Fibroblast of lung (primary cell): Measurements from ENCODE around the gene ADGRV1. TPM values are rescaled to one million over a fixed set of nuclear protein-coding genes. Genes with fewer than 3 reads are reported as not detected.

Source experiments
- DNase-seq, 2 donors: peaks; one replicate each; pipeline versions ENCODE4 v3.0.0 to v3.0.0-alpha.2; 2010; ENCODE audit warnings: low read depth in 2 of 2
- H2AFZ ChIP-seq: 2 replicates; pipeline ENCODE4 v1.5.1; 2012; ENCODE audit warnings: low read length, control low read depth, inconsistent platforms
- H3K27ac ChIP-seq: 2 replicates; pipeline ENCODE4 v1.5.1; 2011; ENCODE audit warnings: low read length, control low read depth; ENCODE audit not compliant: insufficient read depth
- H3K27me3 ChIP-seq: 2 replicates; pipeline ENCODE4 v1.5.1; 2011; ENCODE audit warnings: mild to moderate bottlenecking, low read length; ENCODE audit not compliant: control insufficient read depth, insufficient read depth
- H3K36me3 ChIP-seq: 2 replicates; pipeline ENCODE4 v1.5.1; 2011; ENCODE audit warnings: low read length; ENCODE audit not compliant: control insufficient read depth, insufficient read depth
- H3K4me1 ChIP-seq: 2 replicates; pipeline ENCODE4 v1.5.1; 2011; ENCODE audit warnings: low read length; ENCODE audit not compliant: control insufficient read depth, insufficient read depth; ENCODE audit errors: extremely low read depth
- H3K4me2 ChIP-seq: 2 replicates; pipeline ENCODE4 v1.5.1; 2011; ENCODE audit warnings: low read length, control low read depth; ENCODE audit not compliant: insufficient read depth; ENCODE audit errors: extremely low read depth
- H3K4me3 ChIP-seq, 4 experiments: fragments of 200-600 bp in 1 of 4; sonication (generic) in 1 of 4; replicated peaks in 1 of 4; 2 replicates each; pipeline ENCODE4 v1.5.1; 2011 to 2016; ENCODE audit warnings: low read length in 4 of 4, low read depth in 3 of 4, mild to moderate bottlenecking in 3 of 4, control low read depth in 2 of 4, inconsistent platforms in 1 of 4, mixed read lengths in 1 of 4; ENCODE audit not compliant: insufficient read depth in 1 of 4; ENCODE audit errors: control extremely low read depth in 1 of 4
- H3K79me2 ChIP-seq: 2 replicates; pipeline ENCODE4 v1.5.1; 2012; ENCODE audit warnings: mild to moderate bottlenecking, low read length, inconsistent platforms; ENCODE audit not compliant: control insufficient read depth, insufficient read depth
- H3K9ac ChIP-seq: 2 replicates; pipeline ENCODE4 v1.5.1; 2011; ENCODE audit warnings: mild to moderate bottlenecking, low read length, control low read depth; ENCODE audit not compliant: insufficient read depth
- H3K9me3 ChIP-seq: 2 replicates; pipeline ENCODE4 v1.5.1; 2012; ENCODE audit warnings: low read depth, low read length; ENCODE audit not compliant: control insufficient read depth, insufficient read depth
- H4K20me1 ChIP-seq: 2 replicates; pipeline ENCODE4 v1.5.1; 2011; ENCODE audit warnings: low read length; ENCODE audit not compliant: control insufficient read depth, insufficient read depth; ENCODE audit errors: extremely low read depth
- EZH2 ChIP-seq: IDR thresholded peaks from 2 replicates; pipeline ENCODE4 v1.5.1; 2012; ENCODE audit warnings: low read length, control low read depth, mild to moderate bottlenecking; ENCODE audit errors: missing control alignments
- polyA plus RNA-seq, 2 donors: library from polyadenylated mRNA; depleted of rRNA in 1 of 2; stranded (reverse) in 1 of 2; unstranded in 1 of 2; fragments of >200 nt; gene quantifications; 2 replicates each; pipeline ENCODE4 v1.2.1, GENCODE V29; 2011 to 2012; ENCODE audit warnings: missing spikeins in 1 of 2
- total RNA-seq: library from RNA; depleted of rRNA; stranded (reverse); fragments of >200 nt; gene quantifications from 2 replicates; pipeline ENCODE4 v1.2.1, GENCODE V29; 2014
- TF ChIP-seq, protein P1 (sequence below), 2 donors: IDR thresholded peaks in 1 of 2; conservative IDR thresholded peaks in 1 of 2; 1 replicate in 1 of 2; 2 replicates in 1 of 2; pipeline ENCODE4 v1.5.1; 2011 to 2012; ENCODE audit warnings: low read length in 2 of 2, control low read depth in 1 of 2, inconsistent platforms in 1 of 2, low read depth in 1 of 2, mild to moderate bottlenecking in 1 of 2

ADGRV1 gene
- total and polyA plus RNA-seq, 2 donors (not counting 1 experiment from before 2014, with no cell fraction given): 0.15 to 0.17 TPM

DNA sequence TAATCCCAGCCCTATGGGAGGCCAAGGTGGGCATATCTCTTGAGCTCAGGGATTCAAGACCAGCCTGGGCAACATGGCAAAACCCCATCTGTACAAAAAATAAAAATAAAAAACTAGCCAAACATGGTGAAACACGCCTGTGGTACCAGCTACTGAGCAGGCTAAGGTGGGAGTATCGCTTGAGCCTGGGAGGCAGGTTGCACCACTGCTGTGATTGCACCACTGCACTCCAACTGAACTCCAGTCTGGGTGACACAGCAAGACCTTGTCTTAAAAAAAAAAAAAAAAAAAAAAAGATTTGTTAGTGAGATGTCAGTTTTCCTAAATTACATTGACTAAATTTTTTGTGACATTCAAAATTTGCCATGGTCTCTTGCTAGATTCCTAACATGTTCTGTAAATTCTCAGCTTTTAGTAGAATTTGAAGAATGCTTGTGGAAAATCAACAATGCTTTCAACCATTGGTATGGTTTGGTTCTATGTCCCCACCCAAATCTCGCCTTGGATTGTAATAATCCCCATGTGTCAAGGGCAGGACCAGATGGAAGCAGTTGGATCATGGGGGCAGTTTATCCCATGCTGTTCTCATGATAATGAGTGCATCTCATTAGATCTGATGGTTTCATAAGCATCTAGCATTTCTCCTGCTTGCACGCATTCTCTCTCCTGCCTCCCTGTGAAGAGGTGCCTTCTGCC lies 588.5 kb downstream of the ADGRV1 start:
- no peak overlapping the region for H3K4me3 ChIP-seq
- peak in 1 of 2 donors; percentile 3 for DNase-seq
- H3K4me2 ChIP-seq: no peak overlapping the region

DNA sequence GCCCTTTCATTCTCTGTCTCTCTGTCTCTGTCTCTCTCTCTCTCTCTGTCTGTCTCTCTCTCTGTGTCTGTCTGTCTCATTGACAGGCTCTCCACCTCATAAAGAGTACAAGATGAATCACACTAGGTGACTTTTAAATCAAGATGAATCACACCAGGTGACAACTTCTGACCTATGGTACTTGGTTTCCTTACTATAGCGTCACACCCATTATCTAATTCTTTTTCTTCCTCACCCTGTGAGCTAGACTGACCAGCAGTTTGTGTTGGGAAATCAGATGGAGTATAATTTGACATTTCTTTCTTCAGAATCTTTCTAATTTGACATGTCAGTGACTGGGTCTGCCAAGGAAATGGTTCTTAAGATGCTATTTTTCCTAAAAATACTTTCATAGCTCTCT lies 591.6 kb downstream of the ADGRV1 start:
- TF ChIP-seq, protein P1, sequence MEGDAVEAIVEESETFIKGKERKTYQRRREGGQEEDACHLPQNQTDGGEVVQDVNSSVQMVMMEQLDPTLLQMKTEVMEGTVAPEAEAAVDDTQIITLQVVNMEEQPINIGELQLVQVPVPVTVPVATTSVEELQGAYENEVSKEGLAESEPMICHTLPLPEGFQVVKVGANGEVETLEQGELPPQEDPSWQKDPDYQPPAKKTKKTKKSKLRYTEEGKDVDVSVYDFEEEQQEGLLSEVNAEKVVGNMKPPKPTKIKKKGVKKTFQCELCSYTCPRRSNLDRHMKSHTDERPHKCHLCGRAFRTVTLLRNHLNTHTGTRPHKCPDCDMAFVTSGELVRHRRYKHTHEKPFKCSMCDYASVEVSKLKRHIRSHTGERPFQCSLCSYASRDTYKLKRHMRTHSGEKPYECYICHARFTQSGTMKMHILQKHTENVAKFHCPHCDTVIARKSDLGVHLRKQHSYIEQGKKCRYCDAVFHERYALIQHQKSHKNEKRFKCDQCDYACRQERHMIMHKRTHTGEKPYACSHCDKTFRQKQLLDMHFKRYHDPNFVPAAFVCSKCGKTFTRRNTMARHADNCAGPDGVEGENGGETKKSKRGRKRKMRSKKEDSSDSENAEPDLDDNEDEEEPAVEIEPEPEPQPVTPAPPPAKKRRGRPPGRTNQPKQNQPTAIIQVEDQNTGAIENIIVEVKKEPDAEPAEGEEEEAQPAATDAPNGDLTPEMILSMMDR (conservative IDR thresholded peaks at IDR 0.05 in 1 of 2, IDR thresholded peaks at IDR 0.05 in 1 of 2; ENCODE audit: low read depth in 1 of 2, low read length in 2 of 2): no peak
- no peak for TF ChIP-seq EZH2
- H3K27me3 ChIP-seq: no peaks in the 10 kb centered on the region
- no peak overlapping the region for H3K4me2 ChIP-seq
- peak in 1 of 2 donors; percentile 3 for DNase-seq
- no peak overlapping the region for H3K27ac ChIP-seq
- no peak overlapping the region for H3K4me3 ChIP-seq
- H3K9me3 ChIP-seq: no peaks in the 10 kb centered on the region
- H3K36me3 ChIP-seq: no peaks in the 10 kb centered on the region
- H3K79me2 ChIP-seq: no peaks in the 10 kb centered on the region
- no peak overlapping the region for H3K9ac ChIP-seq
- peaks cover 6% of the 10 kb centered on the region for H3K4me1 ChIP-seq
- no peak overlapping the region for H2AFZ ChIP-seq
- no peaks in the 10 kb centered on the region for H4K20me1 ChIP-seq

More for the DNA sequence above, 588.5 kb downstream of the ADGRV1 start:
- Histone ChIP-seq H3K9ac (no peak overlapping the region), H4K20me1 (no peaks in the 10 kb centered on the region), H3K27me3 (no peaks in the 10 kb centered on the region), H3K27ac (no peak overlapping the region), H3K9me3 (no peaks in the 10 kb centered on the region), H3K79me2 (no peaks in the 10 kb centered on the region), H2AFZ (no peak overlapping the region), H3K36me3 (no peaks in the 10 kb centered on the region), H3K4me1 (peaks cover 6% of the 10 kb centered on the region)
- TF ChIP-seq, protein P1 (conservative IDR thresholded peaks at IDR 0.05 in 1 of 2, IDR thresholded peaks at IDR 0.05 in 1 of 2; ENCODE audit: low read depth in 1 of 2, low read length in 2 of 2): no peak
- no peak for TF ChIP-seq EZH2

DNA sequence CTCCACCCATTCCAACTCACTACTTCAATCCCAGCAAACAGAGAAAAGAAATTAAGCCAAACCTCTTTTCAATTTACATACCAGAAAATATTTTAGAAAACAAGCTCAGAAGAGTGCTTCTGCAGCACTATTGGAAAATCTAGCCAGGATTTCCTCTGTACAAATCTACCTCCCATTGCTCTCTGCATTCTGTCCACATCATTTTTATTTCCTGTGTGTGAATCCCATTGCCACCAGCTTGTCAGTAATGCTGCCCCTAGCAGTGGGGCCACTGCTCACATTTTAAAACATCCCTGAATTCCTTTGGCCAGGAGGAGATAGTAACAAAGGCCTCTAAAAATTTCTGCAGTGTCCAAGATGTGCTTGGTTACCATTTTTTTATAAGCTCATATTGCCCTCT lies 592.0 kb downstream of the ADGRV1 start:
- H4K20me1 ChIP-seq: no peaks in the 10 kb centered on the region
- peaks cover 6% of the 10 kb centered on the region for H3K4me1 ChIP-seq

More for the DNA sequence above, 592.0 kb downstream of the ADGRV1 start:
- TF ChIP-seq, protein P1 (conservative IDR thresholded peaks at IDR 0.05 in 1 of 2, IDR thresholded peaks at IDR 0.05 in 1 of 2; ENCODE audit: low read depth in 1 of 2, low read length in 2 of 2): no peak
- no peak for TF ChIP-seq EZH2
- H3K9me3 ChIP-seq: no peaks in the 10 kb centered on the region
- H2AFZ ChIP-seq: no peak overlapping the region
- H3K27me3 ChIP-seq: no peaks in the 10 kb centered on the region
- H3K4me2 ChIP-seq: no peak overlapping the region
- no peaks in the 10 kb centered on the region for H3K79me2 ChIP-seq
- no peak overlapping the region for H3K27ac ChIP-seq
- DNase-seq: no peak
- H3K36me3 ChIP-seq: no peaks in the 10 kb centered on the region
- no peak overlapping the region for H3K4me3 ChIP-seq
- H3K9ac ChIP-seq: no peak overlapping the region
